ENCODE results near the gene COQ10A. TPM values are rescaled to one million over a fixed set of nuclear protein-coding genes. Genes with fewer than 3 reads are reported as not detected.
A peak's percentile ranks its signal among the peaks of the same experiment; 100 is the strongest.

Gene COQ10A
- polyA plus RNA-seq, 3 donors: 1.7 to 13.5 (median 2.0) TPM

- no peaks in the 10 kb centered on the region for H3K9me3 ChIP-seq (replicated peaks in 1 of 2; ENCODE audit: control insufficient read depth in 1 of 2, insufficient read depth in 1 of 2, low read length in 2 of 2)
- H4K20me1 ChIP-seq (ENCODE audit: insufficient read depth, low read length): no peaks in the 10 kb centered on the region
- no peaks in the 10 kb centered on the region for H3K27me3 ChIP-seq (ENCODE audit: control insufficient read depth in 2 of 2, insufficient read depth in 2 of 2, low read length in 2 of 2)
- H3K4me1 ChIP-seq (ENCODE audit: control insufficient read depth in 1 of 2, insufficient read depth in 2 of 2, low read length in 2 of 2): no peaks in the 10 kb centered on the region
- Mint-ChIP-seq H3K27me3 (ENCODE audit: low read depth in 3 of 3) (peaks cover 0 to 3% (median 0%) of the 10 kb centered on the region in 3 donors), H3K36me3 (peaks cover 76 to 92% of the 10 kb centered on the region in 2 donors), H3K27ac (peak overlapping the region in 1 of 7 donors; percentile 51), H3K4me1 (no peaks in the 10 kb centered on the region), H3K4me3 (no peak overlapping the region), H3K9me3 (no peaks in the 10 kb centered on the region)
- no peaks in the 10 kb centered on the region for H3K79me2 ChIP-seq (ENCODE audit: insufficient read depth, low read length)
- H2AFZ ChIP-seq (ENCODE audit: insufficient read depth, low read depth, low read length, poor library complexity, severe bottlenecking): no peak overlapping the region
- no peak overlapping the region for H3K4me2 ChIP-seq (replicated peaks; ENCODE audit: extremely low read depth, low read length, poor library complexity, severe bottlenecking)
- DNase-seq: no peak
- H3K27ac ChIP-seq (ENCODE audit: low read depth in 1 of 2, low read length in 2 of 2): no peak overlapping the region
- H3K9ac ChIP-seq (ENCODE audit: insufficient read depth, low read length, poor library complexity, severe bottlenecking): no peak overlapping the region
- TF ChIP-seq CTCF (IDR thresholded peaks at IDR 0.05): no peak
- H3K4me3 ChIP-seq (replicated peaks in 1 of 3; ENCODE audit: low read depth in 2 of 3, low read length in 3 of 3): no peak overlapping the region
- WGBS (ENCODE audit: insufficient coverage): 94% methylated on average over 14 of the region's 16 CpGs
- H3K36me3 ChIP-seq (replicated peaks in 1 of 2; ENCODE audit: control insufficient read depth in 1 of 2, insufficient read depth in 2 of 2, low read length in 2 of 2): peaks cover 83 to 86% of the 10 kb centered on the region in 2 donors
- intact Hi-C loops (cut with micrococcal nuclease): no loop called here
Measured at GRCh38 chr12:56247923-56248322, 18.8 kb upstream of the COQ10A start.

- Histone ChIP-seq H3K9me3 (replicated peaks in 1 of 2; ENCODE audit: control insufficient read depth in 1 of 2, insufficient read depth in 1 of 2, low read length in 2 of 2) (no peaks in the 10 kb centered on the region), H2AFZ (ENCODE audit: insufficient read depth, low read depth, low read length, poor library complexity, severe bottlenecking) (no peak overlapping the region), H3K79me2 (ENCODE audit: insufficient read depth, low read length) (no peaks in the 10 kb centered on the region), H3K4me1 (ENCODE audit: control insufficient read depth in 1 of 2, insufficient read depth in 2 of 2, low read length in 2 of 2) (no peaks in the 10 kb centered on the region), H3K4me2 (replicated peaks; ENCODE audit: extremely low read depth, low read length, poor library complexity, severe bottlenecking) (no peak overlapping the region), H3K27me3 (ENCODE audit: control insufficient read depth in 2 of 2, insufficient read depth in 2 of 2, low read length in 2 of 2) (no peaks in the 10 kb centered on the region), H3K27ac (ENCODE audit: low read depth in 1 of 2, low read length in 2 of 2) (no peak overlapping the region), H3K36me3 (replicated peaks in 1 of 2; ENCODE audit: control insufficient read depth in 1 of 2, insufficient read depth in 2 of 2, low read length in 2 of 2) (peaks cover 83 to 86% of the 10 kb centered on the region in 2 donors), H4K20me1 (ENCODE audit: insufficient read depth, low read length) (no peaks in the 10 kb centered on the region), H3K9ac (ENCODE audit: insufficient read depth, low read length, poor library complexity, severe bottlenecking) (no peak overlapping the region), H3K4me3 (replicated peaks in 1 of 3; ENCODE audit: low read depth in 2 of 3, low read length in 3 of 3) (no peak overlapping the region)
- Mint-ChIP-seq H3K4me1 (no peaks in the 10 kb centered on the region), H3K36me3 (peaks cover 77 to 92% of the 10 kb centered on the region in 2 donors), H3K27ac (peak overlapping the region in 2 of 7 donors; percentile 55 to 66), H3K27me3 (ENCODE audit: low read depth in 3 of 3) (peaks cover 0 to 3% (median 0%) of the 10 kb centered on the region in 3 donors), H3K9me3 (no peaks in the 10 kb centered on the region), H3K4me3 (no peak overlapping the region)
- WGBS (ENCODE audit: insufficient coverage): 92% methylated on average over 8 of the region's 8 CpGs
- no peak for TF ChIP-seq CTCF (IDR thresholded peaks at IDR 0.05)
- DNase-seq: no peak
- intact Hi-C loops (cut with micrococcal nuclease): no loop called here
Measured at GRCh38 chr12:56248711-56249110, 18.0 kb upstream of the COQ10A start.
